Stimulated activated CD8-positive, alpha-beta memory T cell treated with anti-CD3 and anti-CD28 coated beads, Interleukin-2, amount 100 ng/mL, for 1 hour (primary cell): ENCODE data around the gene CACNA2D3.

Experiments used
- DNase-seq, 2 donors: peaks; one replicate each; pipeline ENCODE4 v3.0.0-alpha.2; 2020; ENCODE audit warnings: low read depth in 2 of 2

CACNA2D3 gene

DNA sequence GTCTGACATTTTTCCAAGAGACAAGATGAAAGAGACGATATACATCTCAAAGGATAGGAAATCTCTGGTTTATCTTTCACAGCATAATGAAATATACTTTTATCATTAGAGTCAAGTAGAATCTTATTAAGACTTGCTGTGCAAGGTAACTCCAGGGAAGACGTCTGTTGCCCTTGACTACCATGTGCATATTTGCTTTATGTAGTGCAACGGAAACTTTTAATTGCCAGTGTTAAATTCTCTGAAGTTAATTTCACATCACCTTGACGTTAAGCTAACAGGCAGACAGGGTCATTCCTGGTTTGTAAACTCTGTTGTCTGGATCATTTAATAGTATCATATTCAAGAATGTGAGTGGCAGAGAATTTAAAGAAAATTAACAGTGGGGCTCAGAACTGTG lies 722.7 kb downstream of the CACNA2D3 start:
- DNase-seq: no peak

DNA sequence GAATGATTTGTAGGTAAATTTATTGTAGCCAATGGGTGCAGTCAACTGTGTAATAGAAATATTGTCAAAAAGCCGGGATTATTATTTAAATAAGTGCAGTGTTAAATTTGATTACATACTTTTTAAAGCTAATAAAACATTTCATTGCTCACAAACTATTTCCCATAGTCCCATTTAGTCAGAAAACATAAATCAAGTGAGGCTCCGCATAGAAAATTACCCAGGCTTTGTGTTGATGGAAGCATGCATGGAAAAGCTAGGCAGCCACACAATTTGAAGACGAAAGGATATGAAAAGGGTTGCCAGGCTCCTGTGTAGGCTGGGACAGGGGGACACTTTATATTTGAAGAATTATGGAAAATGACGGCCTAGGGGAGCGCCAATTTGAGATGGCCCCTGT lies 723.2 kb downstream of the CACNA2D3 start:
- DNase-seq: no peak

DNA sequence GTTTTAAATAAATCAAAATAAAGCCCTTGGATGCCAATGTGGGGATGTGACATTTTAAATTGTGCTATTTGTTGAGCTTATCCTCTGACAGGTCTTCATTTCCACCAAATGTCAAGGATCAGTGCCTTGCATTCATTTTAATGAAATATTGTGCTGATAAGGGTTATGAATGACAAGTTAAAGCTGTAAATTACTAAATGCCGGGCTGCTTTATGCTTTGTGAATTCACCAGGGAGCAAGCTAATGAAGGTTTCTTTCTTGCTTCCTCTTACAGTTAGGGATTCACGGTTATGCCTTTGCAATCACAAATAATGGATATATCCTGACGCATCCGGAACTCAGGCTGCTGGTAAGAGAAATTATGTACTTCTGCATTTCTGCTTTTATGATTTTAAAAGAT lies 723.8 kb downstream of the CACNA2D3 start:
- no peak for DNase-seq

DNA sequence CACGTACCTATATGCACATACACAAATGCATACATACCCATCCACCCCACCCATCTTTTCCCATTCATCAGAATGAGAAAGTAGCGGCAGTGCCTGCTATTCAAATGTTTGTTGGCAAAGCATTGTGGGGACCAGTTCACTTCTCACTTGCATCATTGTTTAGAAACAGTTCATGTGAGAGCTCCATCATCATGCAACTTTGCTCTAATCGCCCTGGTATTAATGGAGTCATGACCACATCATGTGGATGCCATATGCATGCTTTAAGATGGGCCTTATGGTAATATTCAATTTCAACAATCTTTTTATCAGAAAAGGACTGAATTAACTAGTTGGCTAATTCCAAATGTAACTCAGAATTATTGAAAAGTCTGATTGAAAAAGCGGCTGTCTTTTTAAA lies 725.0 kb downstream of the CACNA2D3 start:
- no peak for DNase-seq

DNA sequence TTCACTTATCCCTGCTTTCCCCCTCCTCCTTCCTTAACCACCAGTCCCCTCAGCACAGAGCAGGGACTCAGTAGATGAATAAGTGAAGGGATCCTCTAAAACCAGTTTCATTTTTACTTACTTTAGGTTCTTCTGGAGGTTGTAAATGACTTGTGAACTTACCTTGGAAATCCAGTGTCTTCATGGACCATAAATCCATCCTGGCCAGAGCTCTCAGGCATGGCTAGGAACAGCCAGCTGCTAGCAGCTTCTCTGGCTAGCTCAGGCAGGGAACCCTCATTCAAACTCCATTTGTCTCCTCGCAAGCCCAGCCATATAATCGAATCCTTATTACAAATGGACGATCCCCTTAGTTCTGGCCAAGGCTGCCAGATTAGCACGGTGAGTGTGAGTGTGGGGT lies 727.0 kb downstream of the CACNA2D3 start:
- DNase-seq: no peak

DNA sequence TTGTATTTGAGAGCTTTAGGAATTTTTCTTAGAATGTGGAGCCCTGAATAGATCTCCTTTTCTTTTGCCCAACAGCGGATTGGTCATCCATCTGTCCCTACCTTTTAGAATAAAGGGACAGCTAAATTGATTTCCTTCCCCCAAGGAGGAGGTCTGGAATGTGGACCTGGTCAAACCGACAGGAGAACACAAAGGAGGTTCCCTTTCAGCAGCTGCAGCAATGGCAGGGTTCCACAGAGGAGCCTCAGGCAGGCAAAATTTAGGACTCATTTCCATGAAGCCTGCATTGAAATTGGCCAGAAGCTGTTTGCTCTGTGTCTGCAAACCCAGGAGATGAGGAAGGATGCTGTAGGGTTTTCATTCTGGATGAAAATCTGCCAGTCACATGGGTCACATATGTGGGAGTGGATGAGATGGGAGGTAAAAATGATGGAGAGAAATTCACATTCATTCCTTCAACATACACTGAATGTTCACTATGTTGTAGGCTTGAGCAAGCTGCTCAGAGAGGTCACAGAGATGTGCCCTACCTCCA lies 728.2 kb downstream of the CACNA2D3 start:
- DNase-seq: no peak

DNA sequence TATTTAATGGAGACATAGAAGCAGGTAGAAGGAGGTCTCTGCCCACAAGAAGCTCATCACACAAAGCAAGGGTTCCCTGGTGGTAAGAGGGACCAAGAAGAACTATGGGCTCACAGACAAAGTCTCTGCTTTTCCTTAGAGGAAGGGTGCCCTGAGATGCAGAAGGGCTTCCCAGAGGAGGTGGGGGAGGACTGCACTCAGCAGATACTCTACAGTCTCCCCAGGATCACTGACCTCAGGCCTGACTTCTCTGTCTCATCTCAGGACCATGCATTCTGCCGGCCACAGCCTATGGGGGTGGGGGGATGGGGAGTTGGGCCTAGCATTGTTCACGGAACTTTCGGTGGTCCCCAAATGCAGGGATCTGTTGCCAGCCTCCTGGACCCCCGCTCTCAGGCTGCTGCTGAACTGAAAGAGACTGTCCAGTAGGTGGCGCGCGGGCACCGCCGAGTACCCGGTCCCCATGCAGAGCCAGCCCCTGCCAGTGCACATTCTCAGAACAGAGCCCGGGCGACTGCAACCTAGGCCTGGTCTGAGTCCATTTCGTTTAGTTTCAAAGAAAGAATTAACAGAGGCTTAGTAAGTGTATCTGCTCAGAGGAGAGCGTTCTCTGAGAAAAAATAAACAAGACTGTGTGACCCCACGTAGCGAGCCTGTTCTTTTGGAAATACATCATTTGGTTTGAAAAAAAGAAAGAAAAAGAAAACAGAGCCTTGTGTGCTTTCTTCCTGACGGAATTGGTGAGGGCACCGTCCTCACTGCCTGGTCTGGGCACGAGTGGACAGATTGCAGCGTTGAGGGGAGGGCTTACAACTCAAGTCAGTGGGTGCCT lies 731.4 kb downstream of the CACNA2D3 start:
- DNase-seq: peak in 1 of 2 donors; percentile 4

DNA sequence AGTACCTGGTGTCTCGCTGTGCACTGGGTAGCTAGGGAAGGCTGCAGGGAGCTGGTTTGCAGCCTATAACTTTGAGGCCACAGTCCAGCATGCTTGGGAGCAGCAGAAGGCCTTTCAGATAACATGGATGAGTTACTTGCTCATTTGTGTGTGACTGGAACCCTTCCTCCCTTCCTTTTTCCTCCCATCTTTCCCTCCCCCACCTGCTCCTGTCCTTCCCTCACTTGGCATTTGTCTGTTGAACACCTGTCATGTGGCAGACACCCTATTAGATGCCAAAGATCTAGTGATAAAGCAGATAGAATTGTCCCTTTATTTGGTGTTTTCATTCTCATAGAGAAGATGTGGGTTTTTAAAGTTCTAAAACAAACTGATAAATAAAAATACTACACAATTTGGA lies 733.9 kb downstream of the CACNA2D3 start:
- DNase-seq: no peak

DNA sequence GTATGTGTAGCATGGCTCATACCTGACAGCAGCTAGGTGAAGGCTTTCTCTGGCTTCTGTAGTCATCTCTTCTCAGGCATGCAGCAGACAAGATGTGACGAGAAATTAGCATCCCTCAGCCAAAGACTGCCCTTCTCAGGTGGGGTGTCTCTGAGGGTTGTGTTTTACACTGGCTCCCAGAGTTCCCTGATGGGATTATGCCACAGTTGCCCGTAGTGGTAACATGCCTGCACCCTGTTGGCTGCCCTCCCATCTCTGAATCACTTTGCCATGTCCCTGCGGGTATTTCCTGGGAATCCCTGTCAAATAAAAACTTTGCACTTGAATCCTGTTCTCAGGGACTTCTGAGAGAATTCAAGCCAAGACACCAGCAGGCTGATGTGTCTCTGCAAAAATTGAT lies 735.0 kb downstream of the CACNA2D3 start:
- no peak for DNase-seq

DNA sequence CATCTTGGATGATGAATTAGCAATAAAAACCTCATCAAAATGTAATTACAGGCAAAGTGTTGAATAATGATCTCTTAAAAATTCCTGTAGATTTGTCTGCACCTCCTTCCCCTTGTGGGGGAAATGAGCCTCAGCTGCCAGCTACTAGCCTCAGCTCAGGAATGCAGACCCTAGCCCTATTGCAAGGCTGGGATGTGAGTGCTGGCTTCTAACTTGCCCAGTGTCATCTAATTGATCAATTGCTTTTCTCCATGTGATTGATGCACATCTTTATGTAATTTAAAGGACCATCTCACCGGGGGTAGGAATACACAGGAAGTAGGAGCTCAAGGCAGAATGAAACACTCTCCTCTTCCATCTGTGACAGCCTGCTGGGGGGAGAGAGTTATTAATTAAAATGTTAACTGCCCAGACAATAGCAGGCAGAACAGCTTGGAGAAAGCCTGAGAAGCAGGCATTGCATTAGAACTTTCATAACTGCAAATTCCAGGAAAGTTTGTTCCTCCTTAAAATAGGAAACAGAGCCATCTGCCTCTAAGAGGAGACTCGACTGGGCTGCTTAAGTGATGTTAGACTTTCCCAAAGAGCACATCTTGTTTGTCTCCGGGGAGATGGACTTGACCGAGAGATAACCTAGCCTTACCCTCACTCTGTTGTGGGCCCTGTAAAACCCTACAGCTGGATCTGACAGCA lies 735.9 kb downstream of the CACNA2D3 start:
- DNase-seq: no peak

DNA sequence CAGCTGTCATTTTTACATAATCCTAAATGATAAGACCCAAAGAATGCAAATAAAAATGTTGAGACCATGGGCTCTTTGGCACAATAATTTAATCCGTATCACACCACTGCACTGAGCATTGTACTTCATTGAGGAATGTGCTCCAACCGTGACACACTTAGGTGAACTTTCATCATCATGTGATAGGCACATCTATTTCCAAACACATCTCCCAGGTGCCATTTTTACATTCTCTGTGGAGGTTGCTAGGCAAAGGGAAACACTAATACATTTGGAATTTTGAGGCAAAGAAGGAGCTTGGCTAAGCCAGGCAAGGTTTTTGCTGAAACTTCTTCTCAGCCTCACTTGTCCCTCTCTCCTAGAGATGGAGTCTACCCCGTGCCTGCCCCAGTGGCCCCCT lies 736.8 kb downstream of the CACNA2D3 start:
- no peak for DNase-seq

DNA sequence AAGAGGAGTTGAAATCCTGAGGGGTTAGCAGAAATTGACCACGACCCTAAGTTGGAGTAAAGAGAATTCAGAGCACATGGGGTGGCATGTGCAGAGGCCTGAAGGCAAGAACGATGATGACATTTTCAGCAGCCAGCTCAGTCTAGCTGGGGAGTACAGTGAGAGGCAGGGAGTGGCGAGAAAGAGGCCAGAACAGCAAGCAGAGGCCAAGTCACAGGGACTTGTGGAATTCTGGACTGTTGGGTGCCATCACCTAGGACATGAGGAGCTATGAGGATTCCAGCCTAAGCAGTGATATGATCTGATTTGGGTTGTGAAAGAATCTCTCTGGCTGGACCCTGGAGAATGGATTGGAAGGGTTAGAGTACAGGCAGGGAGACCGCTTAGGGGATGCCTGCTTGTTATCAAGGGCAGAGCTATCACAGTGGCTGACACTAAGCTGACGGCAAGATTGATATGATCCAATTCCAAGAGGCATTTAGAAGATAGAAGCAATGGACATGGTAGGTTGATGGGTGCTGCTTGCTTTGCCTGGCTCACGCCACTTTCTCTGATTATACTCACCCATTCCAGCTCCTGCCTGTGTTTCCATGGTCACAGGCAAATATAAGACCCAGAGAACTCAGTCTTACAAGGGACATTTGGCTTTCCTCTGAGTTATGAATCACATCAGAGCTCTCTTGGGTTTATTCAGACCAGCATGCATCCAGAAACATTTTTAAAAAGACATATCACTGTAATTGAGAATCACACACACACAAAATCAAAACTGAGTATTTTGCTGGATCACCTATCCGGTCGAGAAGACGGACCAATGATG lies 739.1 kb downstream of the CACNA2D3 start:
- no peak for DNase-seq

DNA sequence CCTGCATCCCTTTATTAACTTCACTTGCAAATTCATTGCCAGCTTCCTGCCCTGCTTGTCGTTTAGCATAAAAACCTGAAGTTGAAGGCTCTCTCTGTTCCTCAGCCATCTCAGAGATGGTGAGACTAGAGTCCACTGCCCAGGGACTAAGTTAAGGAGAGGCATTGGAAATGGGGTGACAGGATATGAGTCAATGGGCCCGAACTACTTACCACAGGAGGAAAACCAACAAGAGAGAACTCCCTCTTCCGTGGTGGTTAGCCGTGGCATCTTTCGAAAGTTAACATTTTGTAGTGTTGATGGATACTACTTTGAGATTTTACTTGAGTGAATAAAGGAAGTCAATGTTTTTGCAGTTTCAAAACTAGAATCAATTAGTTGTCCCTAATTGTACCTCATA lies 740.2 kb downstream of the CACNA2D3 start:
- DNase-seq: no peak

DNA sequence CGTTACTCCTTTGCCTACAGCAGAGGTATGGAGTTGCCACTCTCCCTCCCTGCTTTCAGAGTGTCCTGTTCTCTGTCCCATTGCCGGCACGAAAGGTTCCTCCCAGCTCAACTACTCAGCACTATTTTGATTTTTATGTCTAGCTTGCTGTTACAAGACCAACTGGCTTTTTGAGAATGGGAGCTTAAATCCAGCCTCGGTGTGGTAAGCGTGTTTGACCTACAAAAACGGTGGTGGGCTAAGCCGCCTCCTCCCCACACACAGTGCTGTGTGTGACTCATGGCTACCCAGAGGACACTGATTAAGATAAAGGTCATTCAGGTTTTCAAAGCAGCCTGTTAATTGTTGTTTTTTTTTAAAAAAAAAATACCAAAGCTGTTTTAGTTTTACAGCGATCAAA lies 741.0 kb downstream of the CACNA2D3 start:
- no peak for DNase-seq

DNA sequence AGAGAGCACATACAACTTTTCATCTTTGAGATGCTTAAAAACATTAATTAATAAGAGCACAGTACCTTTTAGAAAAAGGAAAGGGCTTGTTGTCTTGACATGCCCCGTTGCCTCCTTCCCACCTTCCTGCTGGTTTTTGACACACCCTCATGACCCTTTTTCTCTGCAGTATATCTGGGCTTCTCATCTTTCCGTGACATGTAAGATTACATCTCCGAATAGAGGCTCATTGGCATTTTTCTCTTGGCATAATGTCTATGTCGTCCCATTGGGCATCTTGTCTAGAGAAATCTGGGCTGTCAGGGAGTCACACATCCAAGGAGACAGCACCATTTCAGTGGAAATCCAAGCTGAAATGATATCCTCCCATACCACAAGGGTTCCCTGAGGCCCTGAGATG lies 741.4 kb downstream of the CACNA2D3 start:
- DNase-seq: no peak

DNA sequence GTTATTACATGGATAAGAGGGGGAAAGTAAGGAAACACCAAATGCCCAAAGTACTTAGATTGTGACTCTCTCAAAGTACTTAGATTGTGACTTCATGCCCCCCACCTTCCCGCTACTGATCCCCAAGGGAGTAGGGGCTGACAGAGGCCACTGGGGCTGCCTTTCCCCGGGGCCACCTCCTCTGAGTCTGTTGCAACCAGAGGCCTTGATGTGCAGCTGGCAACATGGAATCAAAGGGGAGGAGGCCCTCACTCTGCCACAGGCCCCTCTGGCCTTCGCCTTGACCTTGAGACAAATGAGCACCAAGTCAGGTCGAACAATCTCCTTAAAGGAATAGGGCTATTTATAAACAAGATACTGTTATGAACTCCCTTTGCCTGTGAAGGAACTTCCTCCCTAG lies 743.0 kb downstream of the CACNA2D3 start:
- DNase-seq: no peak

DNA sequence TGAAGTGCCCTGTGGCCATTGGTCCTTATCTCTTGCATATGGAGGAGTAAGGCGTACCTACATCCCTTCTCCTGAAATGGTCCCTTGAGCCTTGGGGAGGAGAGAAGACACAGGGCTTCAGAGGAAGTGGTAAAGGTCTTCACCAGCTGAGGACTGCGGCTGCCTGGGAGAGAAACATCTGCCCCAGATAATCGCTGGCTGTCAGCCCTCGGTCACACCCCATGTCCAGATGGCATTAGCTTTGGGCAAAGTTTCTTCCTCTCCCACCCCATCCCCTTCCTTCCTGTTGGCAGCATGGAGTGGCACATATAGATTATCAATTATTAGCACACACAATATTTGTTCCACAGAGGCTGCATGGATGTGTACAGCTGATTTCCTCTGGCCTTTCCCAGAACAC lies 743.9 kb downstream of the CACNA2D3 start:
- DNase-seq: no peak

DNA sequence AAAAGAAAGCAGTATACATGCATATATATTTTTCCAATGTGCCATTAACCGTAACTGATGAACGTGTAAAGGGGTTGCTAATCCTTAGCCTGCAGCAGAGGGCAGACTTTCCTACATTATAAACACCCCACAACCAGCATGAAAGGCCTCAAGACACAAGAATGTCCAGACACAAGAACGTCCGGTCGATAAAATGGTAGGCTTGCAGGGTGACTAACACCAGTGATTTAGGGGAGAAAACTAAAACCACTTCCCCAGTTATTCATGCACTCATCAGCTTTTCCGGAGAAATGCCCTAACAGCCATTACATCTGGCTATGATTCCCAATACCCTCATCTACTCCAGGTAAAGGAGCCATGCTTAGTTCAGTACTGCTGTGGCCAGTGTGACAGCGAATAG lies 748.1 kb downstream of the CACNA2D3 start:
- DNase-seq: no peak

DNA sequence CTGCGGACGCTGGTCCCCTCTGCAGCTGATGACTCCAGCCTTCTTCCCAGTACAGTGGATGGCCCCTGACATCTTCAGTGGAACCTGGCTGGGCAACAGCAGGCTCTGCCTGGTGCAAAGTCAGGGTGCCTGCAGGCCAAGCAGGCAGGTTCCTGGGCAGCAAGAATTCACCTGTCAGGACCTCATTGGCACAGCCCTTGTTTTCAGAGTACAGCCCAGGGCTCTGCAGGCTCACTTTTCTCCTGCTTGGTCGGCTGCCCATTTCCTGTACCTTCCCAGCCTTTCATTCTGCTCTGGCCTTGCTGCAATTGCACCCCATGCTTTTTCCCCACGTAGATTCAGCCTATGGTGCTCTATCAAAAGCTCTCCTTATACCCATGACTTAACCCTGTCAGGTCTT lies 749.5 kb downstream of the CACNA2D3 start:
- DNase-seq: no peak

DNA sequence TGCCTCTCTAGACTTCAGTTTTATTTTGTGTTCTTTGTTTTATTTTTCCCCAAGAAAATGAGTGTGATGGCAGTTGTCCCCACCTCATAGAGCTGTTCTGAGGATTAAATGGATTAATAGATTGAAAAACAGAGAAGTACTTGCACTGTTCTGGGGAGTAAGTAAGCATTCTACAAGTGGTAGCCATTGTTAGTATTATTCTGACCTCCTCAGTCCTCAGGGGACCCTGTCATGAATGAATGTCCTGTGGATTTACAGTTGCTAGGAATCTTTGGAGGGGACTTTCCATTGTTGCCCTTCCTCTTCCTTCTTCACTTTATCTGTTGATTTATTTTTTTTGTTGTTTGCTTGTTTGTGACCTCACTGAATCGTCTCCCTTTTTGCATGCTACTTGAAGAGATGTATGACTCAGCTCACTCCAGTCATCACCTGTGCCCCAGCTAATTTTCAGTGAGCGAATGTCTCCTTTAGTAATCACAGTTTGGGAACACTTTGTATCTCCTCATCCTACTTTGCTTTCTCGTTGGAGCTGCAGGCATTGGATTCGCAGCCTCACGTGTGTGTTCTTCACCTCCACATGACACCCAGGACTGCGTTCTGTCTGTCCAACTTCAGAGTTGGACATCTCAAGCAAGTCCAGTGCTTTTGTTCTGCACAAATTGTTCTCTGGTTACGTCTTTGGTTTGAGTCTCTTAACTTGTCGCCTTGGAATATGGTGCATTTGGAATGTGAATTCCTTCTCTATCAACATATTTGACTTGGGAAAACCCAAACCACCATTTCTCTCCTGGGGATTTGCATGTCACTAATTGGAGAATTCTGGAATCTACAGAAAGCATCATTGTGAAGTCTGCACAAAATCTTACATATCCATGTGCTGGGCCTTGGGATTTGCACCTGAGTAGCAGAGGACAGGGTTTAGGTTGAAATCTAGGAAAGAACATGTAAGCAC lies 751.0 kb downstream of the CACNA2D3 start:
- DNase-seq: no peak
